ENCODE results near the gene TGFBR3L.
"Not testable (repeated sequence)": the region's sequence is repeated elsewhere in the genome, so short reads cannot be mapped to it uniquely, and the experiment has no call there.

TGFBR3L gene

DNA sequence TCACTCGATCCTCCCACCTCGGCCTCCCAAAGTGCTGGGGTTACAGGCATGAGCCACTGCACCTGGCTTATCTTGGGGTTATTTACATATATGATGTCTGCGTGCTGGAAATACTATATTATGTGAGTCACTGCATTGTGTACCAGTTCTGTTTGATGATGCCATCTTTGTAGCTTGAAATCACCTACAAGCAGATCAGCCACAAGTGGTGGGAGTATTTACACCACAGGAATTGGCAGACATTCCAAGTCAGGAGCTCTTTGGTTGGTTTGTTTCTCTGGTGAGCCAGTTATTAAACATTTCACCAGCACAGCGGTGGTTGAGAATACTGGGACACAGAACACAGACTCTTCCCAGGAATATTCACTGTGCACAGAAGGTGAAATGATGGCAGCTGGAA, 33.3 kb downstream of the TGFBR3L start:
- DNase-seq (ENCODE audit: insufficient read length, low spot score) (no peak), FAIRE-seq (no peak)

- no peak for DNase-seq (ENCODE audit: insufficient read length, low spot score)
- peak; percentile 69 for FAIRE-seq
Measured at GRCh38 chr19:7953060-7953459, 38.4 kb downstream of the TGFBR3L start.

- DNase-seq (ENCODE audit: insufficient read length, low spot score) (no peak), FAIRE-seq (no peak)
Measured at GRCh38 chr19:7953576-7953975, 38.9 kb downstream of the TGFBR3L start.

GRCh38 chr19:7955696-7956095, 41.1 kb downstream of the TGFBR3L start:
- FAIRE-seq (peak; percentile 48), DNase-seq (ENCODE audit: insufficient read length, low spot score) (no peak)

DNA sequence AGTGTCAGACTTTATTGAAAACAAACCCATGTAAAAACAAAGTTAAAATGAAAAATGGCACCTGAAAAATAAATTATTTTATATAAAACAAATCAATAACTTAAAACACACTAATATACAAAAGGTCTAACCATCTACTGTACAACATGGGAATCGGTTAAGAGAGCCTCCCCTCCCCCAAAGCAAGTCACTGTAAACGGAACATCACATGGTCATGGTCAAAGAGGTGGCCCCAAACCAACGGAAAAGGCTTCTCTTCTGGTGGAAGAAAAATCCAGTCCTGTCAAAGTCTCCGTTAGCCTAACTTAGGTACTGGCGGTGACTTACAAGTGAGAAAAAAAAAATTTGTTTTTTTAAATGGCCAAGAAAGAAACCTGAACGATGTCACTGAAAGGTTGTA, 44.6 kb downstream of the TGFBR3L start:
- FAIRE-seq (no peak), DNase-seq (ENCODE audit: insufficient read length, low spot score) (no peak)

DNA sequence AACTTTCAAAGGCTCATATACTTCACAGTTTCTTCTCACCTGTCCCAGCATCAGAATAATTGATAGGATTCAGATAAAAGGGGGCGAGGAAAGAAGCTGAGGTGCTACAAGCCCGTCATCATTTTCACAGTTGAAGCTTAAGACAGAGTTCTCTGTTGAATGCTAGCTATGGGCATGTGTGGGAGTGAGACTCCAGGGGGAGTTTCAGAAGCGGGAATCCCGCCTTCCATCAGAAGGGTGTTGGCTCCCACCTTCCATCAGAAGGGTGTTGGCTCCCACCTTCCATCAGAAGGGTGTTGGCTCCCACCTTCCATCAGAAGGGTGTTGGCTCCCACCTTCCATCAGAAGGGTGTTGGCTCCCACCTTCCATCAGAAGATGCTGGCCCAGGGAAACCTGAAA, 46.5 kb downstream of the TGFBR3L start:
- not testable (repeated sequence) for DNase-seq (ENCODE audit: insufficient read length, low spot score); FAIRE-seq

- DNase-seq (ENCODE audit: insufficient read length, low spot score) (no peak), FAIRE-seq (no peak)
Measured at GRCh38 chr19:7961920-7962626, 47.4 kb downstream of the TGFBR3L start.

DNA sequence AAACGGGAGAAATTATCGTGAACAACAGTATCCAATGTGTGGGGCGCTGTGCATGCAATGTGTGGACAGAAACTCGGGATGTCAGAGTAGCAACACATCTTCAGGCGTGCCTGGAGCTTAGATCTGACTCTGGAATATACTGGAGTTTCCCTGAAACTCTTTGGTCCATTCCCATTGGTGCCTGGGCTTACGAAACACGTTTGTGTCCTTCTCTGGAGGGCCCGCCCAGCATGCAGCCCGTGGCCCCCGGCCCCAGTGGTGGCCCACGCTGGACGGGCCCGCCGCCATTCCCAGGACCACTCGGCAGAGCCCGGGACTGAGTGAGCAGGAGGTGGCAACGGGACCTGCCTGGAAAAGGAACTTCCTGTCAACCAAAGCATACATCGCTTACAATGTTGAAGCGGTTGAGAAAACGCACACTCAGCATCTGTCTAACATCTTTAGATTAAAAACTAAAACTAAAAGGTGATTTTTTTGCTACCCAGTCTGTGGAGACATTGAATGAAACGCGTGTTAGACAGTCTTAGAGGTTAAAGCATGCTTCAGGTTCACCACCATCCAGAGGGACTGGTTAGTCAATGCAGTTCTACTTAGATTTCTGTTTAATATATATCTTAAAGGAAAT, 48.1 kb downstream of the TGFBR3L start:
- DNase-seq (ENCODE audit: insufficient read length, low spot score) (no peak), FAIRE-seq (no peak)

GRCh38 chr19:7963566-7963965, 48.9 kb downstream of the TGFBR3L start:
- DNase-seq (ENCODE audit: insufficient read length, low spot score): no peak

DNA sequence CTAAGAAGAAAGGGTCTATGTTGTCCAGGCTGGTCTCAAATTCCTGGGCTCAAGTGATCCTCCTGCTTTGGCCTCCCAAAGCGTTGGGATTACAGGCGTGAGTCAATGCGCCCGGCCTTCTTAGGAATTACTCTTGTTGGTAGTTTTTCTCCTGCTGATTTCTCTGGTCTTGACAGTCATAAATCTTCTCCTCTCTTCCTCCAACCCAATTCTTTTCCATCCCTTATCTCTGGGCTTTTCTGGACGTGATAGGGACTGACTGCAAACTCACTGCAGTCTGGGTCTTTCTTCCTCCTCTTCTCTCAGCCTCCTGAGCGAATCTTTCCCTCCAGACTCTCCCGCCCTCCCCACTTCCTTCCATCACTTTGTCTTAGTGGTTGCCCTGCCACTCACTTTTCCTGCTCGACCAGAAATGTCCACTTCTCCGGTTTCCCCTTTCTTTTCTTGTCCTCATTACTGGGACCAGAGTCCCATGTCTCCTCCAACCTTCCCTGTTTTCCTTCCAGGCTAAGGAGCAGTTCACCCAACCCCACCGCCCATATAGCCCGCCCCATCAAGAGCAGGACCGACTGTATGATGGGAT, 50.7 kb downstream of the TGFBR3L start:
- DNase-seq (ENCODE audit: insufficient read length, low spot score) (no peak), FAIRE-seq (no peak)

More at GRCh38 chr19:7963566-7963965, 48.9 kb downstream of the TGFBR3L start:
- no peak for FAIRE-seq

DNA sequence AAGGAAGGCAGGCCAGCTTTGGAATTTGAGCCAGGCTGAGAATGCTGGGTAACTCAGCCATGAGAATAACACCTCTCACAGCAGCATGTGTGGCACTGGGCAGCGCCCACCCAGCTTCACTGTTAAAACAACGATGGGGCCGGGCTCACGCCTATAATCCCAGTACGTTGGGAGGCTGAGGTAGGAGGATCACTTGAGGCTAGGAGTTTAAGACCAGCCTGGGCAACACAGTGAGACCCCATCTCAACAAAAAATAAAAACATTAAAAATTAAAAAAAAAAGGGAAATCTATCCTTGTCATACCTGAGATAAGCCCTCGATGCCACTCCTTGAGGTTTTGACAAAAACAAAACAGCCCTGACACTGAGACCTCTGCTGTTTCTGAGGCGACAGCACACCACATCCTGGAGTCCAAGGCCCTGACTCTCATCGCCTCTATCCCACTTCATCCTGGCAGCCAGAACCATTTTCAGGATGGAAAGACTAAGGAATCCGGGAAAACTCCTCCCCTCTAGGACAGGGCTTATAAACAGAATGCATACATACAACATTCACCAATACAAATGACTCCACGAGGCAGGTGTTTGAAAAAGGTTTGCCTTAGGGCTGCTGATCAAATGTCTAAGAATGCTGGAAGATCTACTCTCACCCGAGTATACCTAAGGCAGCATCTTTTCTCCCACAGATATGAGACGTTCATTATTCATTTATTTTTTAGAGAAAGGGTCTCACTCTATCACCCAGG, 51.5 kb downstream of the TGFBR3L start:
- DNase-seq (ENCODE audit: insufficient read length, low spot score): no peak
- no peak for FAIRE-seq

DNA sequence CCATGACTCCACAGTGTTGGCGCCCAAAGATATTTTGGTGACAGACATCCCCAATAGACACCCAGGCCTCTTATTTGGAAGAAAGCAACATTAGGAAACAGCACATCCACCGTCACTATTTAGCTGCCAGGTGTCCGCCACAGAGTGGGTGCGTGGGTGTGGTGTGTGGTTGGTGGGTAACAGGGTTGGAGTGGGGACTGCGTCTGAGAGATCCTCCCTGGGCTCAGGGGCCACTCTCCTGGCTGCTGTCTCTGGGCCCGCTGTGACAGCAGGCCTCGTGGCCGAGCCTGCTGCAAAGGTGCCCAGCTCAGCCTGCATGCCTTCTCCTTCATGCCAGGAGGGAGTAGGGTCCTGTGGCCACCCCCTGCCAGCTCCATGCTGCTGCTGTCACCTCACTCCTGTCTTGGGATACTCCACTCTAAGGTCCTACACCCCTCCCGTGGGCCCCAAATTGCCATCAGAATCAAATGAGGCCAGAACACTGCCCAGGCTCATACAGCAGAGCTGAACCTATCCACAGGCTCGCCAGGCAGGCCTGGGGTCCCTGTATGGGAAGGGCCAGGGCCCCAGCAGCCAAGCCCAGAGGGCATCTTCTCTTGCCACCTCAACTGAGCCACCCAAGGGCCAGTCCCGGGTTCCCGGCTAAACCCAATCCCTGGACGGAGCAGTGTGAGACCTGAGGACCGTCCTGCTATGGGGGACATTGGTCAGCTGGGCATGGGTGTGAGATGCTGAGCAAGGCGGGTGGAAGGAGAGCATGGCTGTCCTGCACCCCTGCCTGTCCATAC, 53.6 kb downstream of the TGFBR3L start:
- FAIRE-seq (peak; percentile 60), DNase-seq (ENCODE audit: insufficient read length, low spot score) (no peak)

Measured in HTR-8/SVneo (cell line).